Neural progenitor cell (in vitro differentiated cells): ENCODE data around the gene HMOX2. TPM values are rescaled to one million over a fixed set of nuclear protein-coding genes. Genes with fewer than 3 reads are reported as not detected.

Experiments used
- DNase-seq: peaks from one replicate; pipeline ENCODE4 v3.0.0-alpha.2; 2016; ENCODE audit warnings: low spot score
- H2AFZ ChIP-seq: fragments of 200-600 bp; sonication (generic); replicated peaks from 2 replicates; pipeline ENCODE4 v1.6.1; 2016; ENCODE audit warnings: antibody characterized with exemption
- H3F3A ChIP-seq: fragments of 200-600 bp; sonication (generic); 2 replicates; pipeline ENCODE4 v1.6.1; 2016; ENCODE audit warnings: antibody characterized with exemption, low read depth
- H3K27ac ChIP-seq: fragments of 200-600 bp; sonication (generic); 2 replicates; pipeline ENCODE4 v1.5.1; 2016; ENCODE audit warnings: mild to moderate bottlenecking
- H3K27me3 ChIP-seq: fragments of 200-600 bp; sonication (generic); 2 replicates; pipeline ENCODE4 v1.6.1; 2016; ENCODE audit warnings: mild to moderate bottlenecking, moderate library complexity
- H3K36me3 ChIP-seq: fragments of 200-600 bp; sonication (generic); 2 replicates; pipeline ENCODE4 v1.5.1; 2016
- H3K4me1 ChIP-seq: fragments of 200-600 bp; sonication (generic); 2 replicates; pipeline ENCODE4 v1.6.1; 2016; ENCODE audit warnings: mixed run types
- H3K4me2 ChIP-seq: fragments of 200-600 bp; sonication (generic); 2 replicates; pipeline ENCODE4 v1.6.1; 2016
- H3K4me3 ChIP-seq: fragments of 200-600 bp; sonication (generic); 2 replicates; pipeline ENCODE4 v1.5.1; 2016
- H3K79me2 ChIP-seq: fragments of 200-600 bp; sonication (generic); 2 replicates; pipeline ENCODE4 v1.6.1; 2016; ENCODE audit warnings: low read depth
- H3K9ac ChIP-seq: fragments of 200-600 bp; sonication (generic); 2 replicates; pipeline ENCODE4 v1.6.1; 2016
- H3K9me3 ChIP-seq: fragments of 200-600 bp; sonication (generic); 2 replicates; pipeline ENCODE4 v1.5.1; 2016; ENCODE audit warnings: low read depth
- H4K20me1 ChIP-seq: fragments of 200-600 bp; sonication (generic); 2 replicates; pipeline ENCODE4 v1.6.1; 2016; ENCODE audit warnings: low read depth
- H3K27ac Mint-ChIP-seq: 3 replicates; pipeline ENCODE4 v1.8.0; 2021; ENCODE audit warnings: mixed read lengths
- H3K27me3 Mint-ChIP-seq: 2 replicates; pipeline ENCODE4 v1.8.0; 2022; ENCODE audit warnings: low read depth, mild to moderate bottlenecking, inconsistent platforms, moderate library complexity, mixed read lengths; ENCODE audit not compliant: insufficient read depth
- H3K36me3 Mint-ChIP-seq: 3 replicates; pipeline ENCODE4 v1.8.0; 2021; ENCODE audit warnings: mixed read lengths
- H3K4me1 Mint-ChIP-seq: 3 replicates; pipeline ENCODE4 v1.8.0; 2021; ENCODE audit warnings: mixed read lengths
- H3K4me3 Mint-ChIP-seq: 3 replicates; pipeline ENCODE4 v1.8.0; 2021; ENCODE audit warnings: mild to moderate bottlenecking, moderate library complexity, mixed read lengths
- H3K9me3 Mint-ChIP-seq: 3 replicates; pipeline ENCODE4 v1.8.0; 2020; ENCODE audit warnings: mixed read lengths
- EZH2 ChIP-seq: fragments of 200-600 bp; sonication (generic); IDR thresholded peaks from 2 replicates; pipeline ENCODE4 v1.6.1; 2017; ENCODE audit warnings: antibody characterized with exemption, mild to moderate bottlenecking, moderate library complexity
- EZH2phosphoT487 ChIP-seq: fragments of 200-600 bp; sonication (generic); IDR thresholded peaks from 2 replicates; pipeline ENCODE4 v1.6.1; 2017; ENCODE audit warnings: antibody characterized with exemption
- total RNA-seq: library from RNA; depleted of rRNA; stranded (reverse); fragments of >200 nt; gene quantifications from 2 replicates; pipeline ENCODE4 v1.2.3, GENCODE V29; 2015; ENCODE audit warnings: low replicate concordance
- TF ChIP-seq, protein P1 (sequence below): fragments of 200-600 bp; sonication (generic); IDR thresholded peaks from 2 replicates; pipeline ENCODE4 v1.5.1; 2017; ENCODE audit warnings: antibody characterized with exemption, mild to moderate bottlenecking

Gene HMOX2
- total RNA-seq, 1 donor from 2014 or later = 20.3 TPM

DNA sequence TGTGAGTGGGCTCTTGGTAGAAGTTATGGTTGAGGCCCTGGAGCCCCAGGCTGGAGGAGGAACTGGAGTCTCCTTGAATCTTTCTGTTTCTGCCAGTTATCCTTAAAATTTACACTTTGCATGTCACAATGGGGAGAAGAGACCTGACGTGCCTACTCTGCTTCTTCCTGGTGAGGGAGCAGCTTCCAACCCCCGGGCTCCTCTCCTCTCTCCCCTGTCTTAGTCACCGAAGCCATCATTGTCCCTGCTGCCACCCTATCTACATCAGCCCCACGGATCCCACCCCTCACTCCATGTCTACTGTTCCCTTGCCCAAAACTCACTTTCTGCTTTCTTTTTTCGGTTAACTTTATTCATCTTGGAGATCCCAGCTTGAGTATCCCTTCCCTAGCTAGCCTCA, 32.9 kb upstream of the HMOX2 start:
- no peak overlapping the region for H3K27ac ChIP-seq

DNA sequence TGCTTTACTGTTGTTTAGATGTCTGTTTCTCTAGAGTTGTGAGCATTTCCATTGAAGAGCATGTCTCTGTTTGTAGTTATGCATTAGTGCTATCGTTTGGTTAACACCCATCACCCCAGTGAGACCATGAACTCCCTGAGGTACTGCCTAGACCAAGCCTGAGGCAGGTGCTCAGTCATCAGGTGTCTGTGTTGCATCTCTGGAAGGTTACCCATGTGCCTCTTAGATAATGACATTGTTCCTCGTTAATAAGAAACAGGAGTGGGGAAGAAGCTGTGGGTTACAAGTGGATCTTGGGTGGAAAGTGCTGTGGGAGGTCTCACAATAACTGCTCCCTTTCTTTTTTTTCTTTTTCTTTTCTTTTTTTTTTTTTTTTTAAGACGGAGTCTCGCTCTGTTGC, 32.2 kb upstream of the HMOX2 start:
- Mint-ChIP-seq H3K9me3 (no peaks in the 10 kb centered on the region), H3K4me1 (no peaks in the 10 kb centered on the region), H3K36me3 (peaks cover 37% of the 10 kb centered on the region), H3K27ac (no peak overlapping the region), H3K27me3 (peaks cover 2% of the 10 kb centered on the region), H3K4me3 (no peak overlapping the region)
- no peak overlapping the region for H3K9ac ChIP-seq
- no peaks in the 10 kb centered on the region for H3F3A ChIP-seq
- H2AFZ ChIP-seq = no peak overlapping the region
- no peak overlapping the region for H3K27ac ChIP-seq
- no peaks in the 10 kb centered on the region for H3K27me3 ChIP-seq
- no peak overlapping the region for H3K4me3 ChIP-seq
- TF ChIP-seq EZH2 (no peak), EZH2phosphoT487 (no peak)
- TF ChIP-seq, protein P1, sequence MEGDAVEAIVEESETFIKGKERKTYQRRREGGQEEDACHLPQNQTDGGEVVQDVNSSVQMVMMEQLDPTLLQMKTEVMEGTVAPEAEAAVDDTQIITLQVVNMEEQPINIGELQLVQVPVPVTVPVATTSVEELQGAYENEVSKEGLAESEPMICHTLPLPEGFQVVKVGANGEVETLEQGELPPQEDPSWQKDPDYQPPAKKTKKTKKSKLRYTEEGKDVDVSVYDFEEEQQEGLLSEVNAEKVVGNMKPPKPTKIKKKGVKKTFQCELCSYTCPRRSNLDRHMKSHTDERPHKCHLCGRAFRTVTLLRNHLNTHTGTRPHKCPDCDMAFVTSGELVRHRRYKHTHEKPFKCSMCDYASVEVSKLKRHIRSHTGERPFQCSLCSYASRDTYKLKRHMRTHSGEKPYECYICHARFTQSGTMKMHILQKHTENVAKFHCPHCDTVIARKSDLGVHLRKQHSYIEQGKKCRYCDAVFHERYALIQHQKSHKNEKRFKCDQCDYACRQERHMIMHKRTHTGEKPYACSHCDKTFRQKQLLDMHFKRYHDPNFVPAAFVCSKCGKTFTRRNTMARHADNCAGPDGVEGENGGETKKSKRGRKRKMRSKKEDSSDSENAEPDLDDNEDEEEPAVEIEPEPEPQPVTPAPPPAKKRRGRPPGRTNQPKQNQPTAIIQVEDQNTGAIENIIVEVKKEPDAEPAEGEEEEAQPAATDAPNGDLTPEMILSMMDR = no peak
- no peaks in the 10 kb centered on the region for H4K20me1 ChIP-seq
- H3K79me2 ChIP-seq = no peaks in the 10 kb centered on the region
- no peaks in the 10 kb centered on the region for H3K9me3 ChIP-seq
- no peaks in the 10 kb centered on the region for H3K36me3 ChIP-seq
- no peak overlapping the region for H3K4me2 ChIP-seq
- no peaks in the 10 kb centered on the region for H3K4me1 ChIP-seq
- no peak for DNase-seq

More for the DNA sequence above, 32.9 kb upstream of the HMOX2 start:
- H3K27ac Mint-ChIP-seq = no peak overlapping the region
- peaks cover 2% of the 10 kb centered on the region for H3K27me3 Mint-ChIP-seq
- no peak overlapping the region for H3K4me3 ChIP-seq
- no peak overlapping the region for H3K4me3 Mint-ChIP-seq
- no peaks in the 10 kb centered on the region for H3K4me1 ChIP-seq
- peaks cover 35% of the 10 kb centered on the region for H3K36me3 Mint-ChIP-seq
- no peaks in the 10 kb centered on the region for H3K4me1 Mint-ChIP-seq
- TF ChIP-seq EZH2phosphoT487 = no peak
- TF ChIP-seq EZH2 = no peak
- TF ChIP-seq, protein P1 = no peak
- no peak overlapping the region for H3K9ac ChIP-seq
- no peak for DNase-seq
- no peaks in the 10 kb centered on the region for H3K36me3 ChIP-seq
- no peak overlapping the region for H3K4me2 ChIP-seq
- H3K27me3 ChIP-seq = no peaks in the 10 kb centered on the region
- no peaks in the 10 kb centered on the region for H3K9me3 ChIP-seq
- no peaks in the 10 kb centered on the region for H4K20me1 ChIP-seq
- no peaks in the 10 kb centered on the region for H3K79me2 ChIP-seq
- no peaks in the 10 kb centered on the region for H3F3A ChIP-seq
- H3K9me3 Mint-ChIP-seq = no peaks in the 10 kb centered on the region
- H2AFZ ChIP-seq = no peak overlapping the region

DNA sequence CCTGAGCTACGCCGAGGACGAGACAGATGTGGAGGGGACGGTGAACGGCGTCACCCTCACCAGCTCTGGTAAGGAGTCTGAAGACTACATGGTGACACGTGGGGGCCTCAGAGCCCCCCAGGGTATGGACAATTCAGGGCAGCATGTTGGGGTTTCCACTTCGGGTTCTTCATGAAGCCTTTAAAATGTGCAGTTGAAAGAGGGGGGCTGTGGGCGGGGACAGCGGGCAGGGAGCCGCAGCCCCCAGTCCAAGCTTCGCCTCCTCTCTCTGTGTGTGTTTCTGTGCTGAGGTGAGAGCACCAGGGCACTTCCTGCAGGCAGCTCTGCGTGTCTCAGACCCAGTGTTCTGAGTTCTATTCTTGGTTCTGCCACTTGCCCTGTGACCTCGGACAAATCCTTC, 25.8 kb upstream of the HMOX2 start:
- H3K79me2 ChIP-seq = no peaks in the 10 kb centered on the region

More for the DNA sequence above, 25.8 kb upstream of the HMOX2 start:
- no peak for TF ChIP-seq EZH2
- TF ChIP-seq, protein P1 = no peak
- no peaks in the 10 kb centered on the region for H3K36me3 ChIP-seq
- DNase-seq = no peak
- Mint-ChIP-seq H3K4me3 (no peak overlapping the region), H3K36me3 (peaks cover 11% of the 10 kb centered on the region), H3K27ac (no peak overlapping the region), H3K27me3 (peaks cover 4% of the 10 kb centered on the region), H3K4me1 (no peaks in the 10 kb centered on the region), H3K9me3 (no peaks in the 10 kb centered on the region)
- no peak overlapping the region for H3K9ac ChIP-seq
- no peaks in the 10 kb centered on the region for H3K9me3 ChIP-seq
- no peaks in the 10 kb centered on the region for H3K27me3 ChIP-seq
- no peak overlapping the region for H3K4me2 ChIP-seq
- H3K4me3 ChIP-seq = no peak overlapping the region
- H3K4me1 ChIP-seq = no peaks in the 10 kb centered on the region
- peak overlapping the region; percentile 58 for H3K27ac ChIP-seq
- H2AFZ ChIP-seq = no peak overlapping the region
- H3F3A ChIP-seq = no peaks in the 10 kb centered on the region
- peaks cover 21% of the 10 kb centered on the region for H4K20me1 ChIP-seq
